ENCODE data around the gene NEUROD4.

GRCh38 chr12:54989829-54990228 lies 29.9 kb upstream of the NEUROD4 start:
- TF ChIP-seq, protein P1, sequence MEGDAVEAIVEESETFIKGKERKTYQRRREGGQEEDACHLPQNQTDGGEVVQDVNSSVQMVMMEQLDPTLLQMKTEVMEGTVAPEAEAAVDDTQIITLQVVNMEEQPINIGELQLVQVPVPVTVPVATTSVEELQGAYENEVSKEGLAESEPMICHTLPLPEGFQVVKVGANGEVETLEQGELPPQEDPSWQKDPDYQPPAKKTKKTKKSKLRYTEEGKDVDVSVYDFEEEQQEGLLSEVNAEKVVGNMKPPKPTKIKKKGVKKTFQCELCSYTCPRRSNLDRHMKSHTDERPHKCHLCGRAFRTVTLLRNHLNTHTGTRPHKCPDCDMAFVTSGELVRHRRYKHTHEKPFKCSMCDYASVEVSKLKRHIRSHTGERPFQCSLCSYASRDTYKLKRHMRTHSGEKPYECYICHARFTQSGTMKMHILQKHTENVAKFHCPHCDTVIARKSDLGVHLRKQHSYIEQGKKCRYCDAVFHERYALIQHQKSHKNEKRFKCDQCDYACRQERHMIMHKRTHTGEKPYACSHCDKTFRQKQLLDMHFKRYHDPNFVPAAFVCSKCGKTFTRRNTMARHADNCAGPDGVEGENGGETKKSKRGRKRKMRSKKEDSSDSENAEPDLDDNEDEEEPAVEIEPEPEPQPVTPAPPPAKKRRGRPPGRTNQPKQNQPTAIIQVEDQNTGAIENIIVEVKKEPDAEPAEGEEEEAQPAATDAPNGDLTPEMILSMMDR (IDR thresholded peaks at IDR 0.05), result no peak
- no peak for TF ChIP-seq POLR2A (IDR thresholded peaks at IDR 0.05)

Data from thyroid gland (tissue), 4 donors.